AG10803 (cell line): ENCODE measurements around the gene CASTOR1.
A peak's percentile ranks its signal among the peaks of the same experiment; 100 is the strongest.

Source experiments
- DNase-seq: peaks from one replicate; pipeline ENCODE4 v3.0.0; 2010; ENCODE audit warnings: low read depth
- H3K4me3 ChIP-seq: 2 replicates; pipeline ENCODE4 v1.5.1; 2011; ENCODE audit warnings: mild to moderate bottlenecking, low read length, control low read depth
- CTCF ChIP-seq: conservative IDR thresholded peaks from 2 replicates; pipeline ENCODE4 v1.5.1; 2011; ENCODE audit warnings: mild to moderate bottlenecking, low read length, control low read depth, inconsistent platforms

CASTOR1 gene

GRCh38 chr22:30238661-30239487 lies 50.4 kb downstream of the CASTOR1 start:
- TF ChIP-seq CTCF = no peak
- H3K4me3 ChIP-seq = no peak overlapping the region
- DNase-seq = no peak

GRCh38 chr22:30238136-30238535 lies 51.2 kb downstream of the CASTOR1 start:
- TF ChIP-seq CTCF = no peak

GRCh38 chr22:30236875-30237274 lies 52.4 kb downstream of the CASTOR1 start:
- H3K4me3 ChIP-seq = no peak overlapping the region
- TF ChIP-seq CTCF = no peak
- DNase-seq = no peak

More at GRCh38 chr22:30238136-30238535, 51.2 kb downstream of the CASTOR1 start:
- DNase-seq = no peak
- H3K4me3 ChIP-seq = no peak overlapping the region

- peak; percentile 85 for DNase-seq
- no peak for TF ChIP-seq CTCF
- no peak overlapping the region for H3K4me3 ChIP-seq
Measured at GRCh38 chr22:30235687-30236170, 53.6 kb downstream of the CASTOR1 start.
